Neural cell (in vitro differentiated cells): ENCODE measurements around the gene PPP3CA.

Source experiments
- CTCF ChIP-seq: fragments of 450-650 bp; IDR thresholded peaks from 2 replicates; pipeline ENCODE4 v1.5.1; 2014; ENCODE audit warnings: antibody characterized with exemption, mild to moderate bottlenecking, moderate library complexity; ENCODE audit not compliant: poor library complexity, severe bottlenecking
- EP300 ChIP-seq: fragments of 450-650 bp; conservative IDR thresholded peaks from 2 replicates; pipeline ENCODE4 v1.6.1; 2014; ENCODE audit warnings: antibody characterized with exemption, mild to moderate bottlenecking, moderate library complexity; ENCODE audit not compliant: poor library complexity, severe bottlenecking
- EZH2 ChIP-seq: fragments of 200-600, 300-800 bp; shearing (Covaris generic), sonication (generic); IDR thresholded peaks from 2 replicates; pipeline ENCODE4 v1.6.1; 2014; ENCODE audit warnings: antibody characterized with exemption, low read length, borderline replicate concordance, mild to moderate bottlenecking; ENCODE audit not compliant: insufficient read depth, poor library complexity, severe bottlenecking
- MXI1 ChIP-seq: fragments of 450-650 bp; conservative IDR thresholded peaks from 2 replicates; pipeline ENCODE4 v1.6.1; 2014; ENCODE audit warnings: antibody characterized with exemption, mild to moderate bottlenecking; ENCODE audit not compliant: poor library complexity, severe bottlenecking
- POLR2AphosphoS5 ChIP-seq: IDR thresholded peaks from 2 replicates; pipeline ENCODE4 v1.6.1; 2012
- RAD21 ChIP-seq: fragments of 450-650 bp; conservative IDR thresholded peaks from 2 replicates; pipeline ENCODE4 v1.6.1; 2014; ENCODE audit warnings: antibody characterized with exemption, mild to moderate bottlenecking, moderate library complexity
- REST ChIP-seq: IDR thresholded peaks from 2 replicates; pipeline ENCODE4 v1.6.1; 2012; ENCODE audit warnings: borderline replicate concordance
- SMC3 ChIP-seq: fragments of 450-650 bp; conservative IDR thresholded peaks from 2 replicates; pipeline ENCODE4 v1.6.1; 2014; ENCODE audit warnings: antibody characterized with exemption, mild to moderate bottlenecking, moderate library complexity; ENCODE audit not compliant: poor library complexity

- TF ChIP-seq EP300 (no peak), CTCF (no peak), RAD21 (no peak), SMC3 (no peak), REST (no peak), MXI1 (no peak), EZH2 (no peak), POLR2AphosphoS5 (no peak)
Observed at GRCh38 chr4:101199507-101200285, 147.6 kb downstream of the PPP3CA start.
